WI38 (cell line): ENCODE measurements around the gene DNAH6.

Source experiments
- H3K4me3 ChIP-seq: 2 replicates; pipeline ENCODE4 v1.5.1; 2011; ENCODE audit warnings: low read depth, mild to moderate bottlenecking, control low read depth, low read length
- TF ChIP-seq, protein P1 (sequence below): IDR thresholded peaks from 2 replicates; pipeline ENCODE4 v1.5.1; 2012; ENCODE audit warnings: low read depth, mild to moderate bottlenecking, control low read depth, low read length

DNAH6 gene

DNA sequence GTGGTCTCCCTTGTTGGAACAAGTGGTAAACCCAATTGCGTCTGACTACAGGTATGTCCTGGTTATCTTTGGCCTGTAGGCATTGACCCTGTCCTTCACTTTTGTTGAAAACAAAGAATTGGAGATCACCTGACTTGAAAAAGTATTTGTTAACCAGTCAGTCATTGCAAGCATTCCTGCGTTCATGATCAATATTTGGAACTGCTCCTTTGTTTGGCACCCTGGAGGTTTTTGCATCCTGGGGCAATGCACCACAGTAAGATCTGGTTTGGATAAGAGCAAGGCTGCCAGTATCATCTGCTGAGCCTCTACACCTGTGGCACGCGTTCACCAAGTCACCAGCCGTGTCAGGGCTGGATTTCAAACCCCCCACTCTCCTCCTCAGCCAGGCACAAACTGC lies 115.7 kb downstream of the DNAH6 start:
- TF ChIP-seq, protein P1, sequence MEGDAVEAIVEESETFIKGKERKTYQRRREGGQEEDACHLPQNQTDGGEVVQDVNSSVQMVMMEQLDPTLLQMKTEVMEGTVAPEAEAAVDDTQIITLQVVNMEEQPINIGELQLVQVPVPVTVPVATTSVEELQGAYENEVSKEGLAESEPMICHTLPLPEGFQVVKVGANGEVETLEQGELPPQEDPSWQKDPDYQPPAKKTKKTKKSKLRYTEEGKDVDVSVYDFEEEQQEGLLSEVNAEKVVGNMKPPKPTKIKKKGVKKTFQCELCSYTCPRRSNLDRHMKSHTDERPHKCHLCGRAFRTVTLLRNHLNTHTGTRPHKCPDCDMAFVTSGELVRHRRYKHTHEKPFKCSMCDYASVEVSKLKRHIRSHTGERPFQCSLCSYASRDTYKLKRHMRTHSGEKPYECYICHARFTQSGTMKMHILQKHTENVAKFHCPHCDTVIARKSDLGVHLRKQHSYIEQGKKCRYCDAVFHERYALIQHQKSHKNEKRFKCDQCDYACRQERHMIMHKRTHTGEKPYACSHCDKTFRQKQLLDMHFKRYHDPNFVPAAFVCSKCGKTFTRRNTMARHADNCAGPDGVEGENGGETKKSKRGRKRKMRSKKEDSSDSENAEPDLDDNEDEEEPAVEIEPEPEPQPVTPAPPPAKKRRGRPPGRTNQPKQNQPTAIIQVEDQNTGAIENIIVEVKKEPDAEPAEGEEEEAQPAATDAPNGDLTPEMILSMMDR, result no peak
- no peak overlapping the region for H3K4me3 ChIP-seq

DNA sequence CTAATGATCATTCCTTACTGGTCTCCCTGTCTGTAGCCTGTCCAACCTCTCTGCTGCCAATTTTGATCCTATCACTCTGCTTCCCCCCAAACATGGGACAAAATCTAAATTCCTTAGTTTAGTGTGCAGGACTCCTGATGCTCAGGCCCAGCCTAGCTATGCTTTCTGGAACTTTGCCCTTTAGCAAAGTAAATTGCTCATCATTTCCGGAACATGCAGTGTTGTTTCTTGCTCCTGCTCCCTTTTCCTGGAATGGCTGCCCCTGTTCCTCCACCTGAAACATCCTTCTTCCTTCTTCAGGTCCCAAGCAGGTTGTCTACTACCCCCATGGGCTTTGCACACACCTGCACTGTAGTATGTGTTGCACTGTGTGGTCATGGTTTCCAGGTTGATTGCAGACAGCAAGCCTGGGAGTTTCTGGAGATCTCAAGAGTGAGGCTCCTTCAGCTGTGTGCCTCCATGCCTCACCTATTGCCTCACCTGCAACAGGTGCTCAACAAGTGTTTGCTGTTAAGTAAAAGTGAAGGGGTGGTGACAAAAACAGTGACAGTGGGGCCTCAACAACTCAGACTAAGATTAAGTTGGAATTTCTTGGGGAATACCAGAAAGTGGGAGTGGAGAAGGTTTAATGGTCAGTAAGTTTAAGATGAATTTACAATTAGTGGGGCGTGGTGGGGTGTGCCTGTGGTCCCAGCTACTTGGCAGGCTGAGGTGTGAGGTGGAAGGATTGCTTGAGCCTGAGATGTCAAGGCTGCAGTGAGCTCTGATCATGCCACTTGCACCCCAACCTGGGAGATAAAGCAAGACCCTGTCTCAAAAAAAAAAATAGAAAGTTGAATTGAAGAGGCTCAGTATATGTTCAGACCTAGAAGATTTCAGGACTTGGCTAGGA lies 120.0 kb downstream of the DNAH6 start:
- TF ChIP-seq, protein P1, result no peak

DNA sequence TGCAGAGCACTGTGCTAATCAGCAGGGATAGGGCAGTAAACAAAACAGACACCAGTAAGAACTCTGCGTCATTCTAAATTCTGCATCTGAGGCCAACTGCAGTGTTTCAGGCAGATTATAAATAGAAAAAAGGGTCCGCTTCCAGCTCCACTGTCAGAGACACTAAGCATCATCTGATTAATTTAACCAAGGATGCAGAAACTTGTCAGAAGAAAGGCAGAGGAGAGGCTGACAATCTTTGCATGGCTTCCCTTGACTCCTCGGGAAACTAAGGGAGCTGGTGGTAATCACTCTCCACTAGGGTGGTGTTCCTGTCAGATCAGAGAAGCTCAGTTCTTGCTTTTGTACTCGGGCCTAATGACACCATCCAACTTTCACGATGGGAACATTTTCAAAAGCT lies 123.5 kb downstream of the DNAH6 start:
- no peak overlapping the region for H3K4me3 ChIP-seq
- TF ChIP-seq, protein P1, result no peak

More for the DNA sequence above, 120.0 kb downstream of the DNAH6 start:
- H3K4me3 ChIP-seq, result no peak overlapping the region

DNA sequence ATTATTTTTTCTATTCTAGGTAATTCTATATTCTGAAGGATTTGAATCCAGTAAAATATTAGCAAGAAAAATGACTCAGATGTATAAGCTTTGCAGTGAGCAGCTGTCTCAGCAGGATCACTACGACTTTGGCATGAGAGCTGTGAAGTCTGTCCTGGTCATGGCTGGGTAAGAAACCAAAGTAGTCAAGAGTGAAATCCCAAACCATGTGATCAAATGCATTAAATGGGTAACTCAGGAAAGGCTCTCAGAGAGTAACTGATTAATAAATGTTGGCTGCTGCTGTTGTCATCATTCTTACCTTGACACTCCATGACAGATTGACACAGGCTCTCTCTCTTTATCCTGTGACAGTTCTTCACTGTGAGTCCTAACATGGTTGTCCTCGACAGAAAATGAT lies 124.1 kb downstream of the DNAH6 start:
- TF ChIP-seq, protein P1, result no peak
- no peak overlapping the region for H3K4me3 ChIP-seq

DNA sequence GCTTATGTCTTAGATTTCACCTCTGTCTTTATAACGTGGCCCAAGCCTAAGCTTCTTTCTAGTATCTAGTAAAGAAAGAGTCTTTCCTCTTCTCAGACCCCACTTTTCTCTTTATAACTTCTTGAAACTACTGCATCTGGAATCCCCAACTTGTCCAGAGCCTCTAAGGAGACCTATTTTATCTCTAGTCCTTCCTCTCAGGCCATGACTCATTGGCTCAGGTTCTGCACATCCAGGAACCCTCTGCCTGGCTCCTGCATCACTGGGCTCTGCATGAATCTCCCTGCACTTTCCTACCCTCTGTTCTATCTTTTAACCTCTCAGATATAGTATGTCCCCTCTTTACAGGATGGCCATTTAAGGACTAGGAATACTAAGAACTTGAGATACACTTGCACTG lies 124.7 kb downstream of the DNAH6 start:
- TF ChIP-seq, protein P1, result no peak
- no peak overlapping the region for H3K4me3 ChIP-seq

DNA sequence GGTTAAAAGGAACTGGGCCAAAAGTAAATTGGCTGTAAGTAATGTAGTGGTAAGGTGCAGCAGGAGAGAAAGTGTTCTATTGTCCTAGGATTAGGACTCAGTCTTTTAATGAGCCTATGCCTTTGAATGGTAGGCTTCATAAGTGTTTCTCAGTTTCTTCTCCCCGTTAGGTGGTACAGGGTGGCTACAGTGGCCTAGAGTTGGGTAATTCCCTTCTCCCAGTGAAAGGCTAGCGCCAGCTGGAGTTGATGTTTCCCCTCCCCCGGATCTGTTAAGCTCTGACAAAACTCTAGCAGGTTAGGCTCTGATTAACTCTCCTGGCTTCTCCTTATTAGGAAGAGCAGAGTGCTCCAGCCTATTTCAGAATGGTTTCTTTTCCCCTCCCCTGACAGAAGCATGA lies 127.7 kb downstream of the DNAH6 start:
- H3K4me3 ChIP-seq, result no peak overlapping the region
- TF ChIP-seq, protein P1, result no peak

DNA sequence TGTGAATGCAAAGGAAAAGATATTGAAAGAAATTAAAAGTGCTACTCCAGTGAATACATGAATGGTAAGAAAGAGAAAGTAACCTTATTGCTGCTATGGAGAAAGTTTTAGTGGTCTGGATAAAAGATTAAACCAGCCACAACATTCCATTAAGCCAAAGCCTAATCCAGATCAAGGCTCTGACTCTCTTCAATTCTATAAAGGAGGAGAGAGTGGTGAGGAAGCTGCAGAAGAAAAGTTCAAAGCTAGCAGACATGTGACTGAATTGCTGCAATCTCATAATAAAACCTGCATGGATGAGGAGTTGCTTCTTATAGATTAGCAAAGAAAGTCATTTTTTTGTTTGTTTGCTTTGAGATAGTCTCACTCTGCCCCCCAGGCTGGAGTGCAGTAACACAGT lies 130.2 kb downstream of the DNAH6 start:
- TF ChIP-seq, protein P1, result no peak
- H3K4me3 ChIP-seq, result no peak overlapping the region
